ENCODE data around the gene ANKRD26. TPM values are rescaled to one million over a fixed set of nuclear protein-coding genes. Genes with fewer than 3 reads are reported as not detected.

The ANKRD26 gene
- total and polyA plus RNA-seq, 4 donors = 1.1 to 23.5 (median 3.9) TPM

DNA sequence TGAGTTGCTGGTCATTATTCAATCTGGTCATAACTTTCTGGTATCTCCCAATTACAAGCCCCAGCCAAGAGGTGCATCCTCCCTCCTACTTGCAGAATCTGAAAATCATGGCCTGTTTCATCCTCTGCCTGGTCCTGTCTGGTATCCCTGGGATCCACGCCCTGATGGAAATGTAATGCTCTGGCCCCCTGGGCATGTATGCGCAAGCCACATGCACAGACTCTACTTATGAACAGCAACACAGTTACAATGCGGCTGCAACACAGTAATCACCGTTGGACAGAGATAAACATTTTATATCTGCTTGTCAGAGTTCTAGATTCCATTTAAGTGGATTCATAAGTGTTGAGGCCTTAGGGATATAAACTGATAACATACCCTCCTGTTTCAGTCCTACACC lies 121.8 kb downstream of the ANKRD26 start:
- WGBS, 2 donors = 96% methylated on average over 4 of the region's 4 CpGs
- no peaks in the 10 kb centered on the region for H3K4me1 ChIP-seq (ENCODE audit: control insufficient read depth in 5 of 5, insufficient read depth in 5 of 5, low read length in 5 of 5)

GRCh38 chr10:26977635-26978034 lies 122.7 kb downstream of the ANKRD26 start:
- H3K9me3 ChIP-seq (ENCODE audit: control insufficient read depth in 4 of 4, insufficient read depth in 3 of 4, low read length in 3 of 4) = no peaks in the 10 kb centered on the region
- H3K27me3 ChIP-seq (ENCODE audit: control insufficient read depth in 3 of 3, insufficient read depth in 3 of 3, low read length in 2 of 3) = no peaks in the 10 kb centered on the region
- DNase-seq = no peak
- WGBS, 2 donors = 83 to 91% methylated on average over 2 of the region's 2 CpGs
- no peak overlapping the region for H3K9ac ChIP-seq (ENCODE audit: insufficient read depth in 1 of 2, low read length in 2 of 2)
- H3K27ac ChIP-seq (ENCODE audit: low read depth in 1 of 2, low read length in 1 of 2) = no peak overlapping the region
- no peak overlapping the region for H3K4me3 ChIP-seq
- ATAC-seq (ENCODE audit: insufficient read depth, low FRiP score) = no peak
- no peak for TF ChIP-seq CTCF (IDR thresholded peaks at IDR 0.05; ENCODE audit: control extremely low read depth, extremely low read depth)
- peaks cover 0 to 3% (median under 1%) of the 10 kb centered on the region in 4 donors for H3K36me3 ChIP-seq (ENCODE audit: control insufficient read depth in 4 of 4, insufficient read depth in 4 of 4, low read length in 4 of 4)
- H3K4me1 ChIP-seq (ENCODE audit: control insufficient read depth in 5 of 5, insufficient read depth in 5 of 5, low read length in 5 of 5) = no peaks in the 10 kb centered on the region

More for the DNA sequence above, 121.8 kb downstream of the ANKRD26 start:
- no peak for TF ChIP-seq CTCF (IDR thresholded peaks at IDR 0.05; ENCODE audit: control extremely low read depth, extremely low read depth)
- Histone ChIP-seq H3K27me3 (ENCODE audit: control insufficient read depth in 3 of 3, insufficient read depth in 3 of 3, low read length in 2 of 3) (no peaks in the 10 kb centered on the region), H3K9ac (ENCODE audit: insufficient read depth in 1 of 2, low read length in 2 of 2) (no peak overlapping the region), H3K27ac (ENCODE audit: low read depth in 1 of 2, low read length in 1 of 2) (no peak overlapping the region), H3K36me3 (ENCODE audit: control insufficient read depth in 4 of 4, insufficient read depth in 4 of 4, low read length in 4 of 4) (peaks cover 0 to 3% (median under 1%) of the 10 kb centered on the region in 4 donors), H3K9me3 (ENCODE audit: control insufficient read depth in 4 of 4, insufficient read depth in 3 of 4, low read length in 3 of 4) (no peaks in the 10 kb centered on the region), H3K4me3 (no peak overlapping the region)
- no peak for ATAC-seq (ENCODE audit: insufficient read depth, low FRiP score)
- no peak for DNase-seq

DNA sequence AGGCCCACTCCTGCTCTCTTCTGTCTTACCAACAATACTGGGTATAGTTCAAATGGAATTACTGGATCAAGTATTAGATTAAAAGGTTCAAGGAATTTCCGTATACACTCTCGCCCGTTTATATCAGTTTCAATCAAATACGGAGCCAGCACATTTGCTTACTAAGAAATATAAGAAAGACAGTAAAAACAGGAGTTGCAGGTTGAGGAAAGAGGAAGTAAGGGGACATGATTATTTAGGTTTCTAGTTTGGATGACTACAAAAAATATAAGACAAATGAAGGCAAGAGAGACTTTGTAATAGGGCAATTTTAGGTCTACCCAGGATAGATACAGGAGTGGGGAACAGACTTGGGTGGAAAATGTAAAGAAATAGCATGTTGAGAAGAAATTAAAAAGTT lies 129.6 kb downstream of the ANKRD26 start:
- no peak for ATAC-seq (ENCODE audit: insufficient read depth, low FRiP score)
- DNase-seq = no peak
- Histone ChIP-seq H3K4me1 (ENCODE audit: control insufficient read depth in 5 of 5, insufficient read depth in 5 of 5, low read length in 5 of 5) (no peaks in the 10 kb centered on the region), H3K36me3 (ENCODE audit: control insufficient read depth in 4 of 4, insufficient read depth in 4 of 4, low read length in 4 of 4) (no peaks in the 10 kb centered on the region), H3K9me3 (ENCODE audit: control insufficient read depth in 4 of 4, insufficient read depth in 3 of 4, low read length in 3 of 4) (peaks cover 0 to 1% (median 0%) of the 10 kb centered on the region in 4 donors), H3K27me3 (ENCODE audit: control insufficient read depth in 3 of 3, insufficient read depth in 3 of 3, low read length in 2 of 3) (no peaks in the 10 kb centered on the region), H3K27ac (ENCODE audit: low read depth in 1 of 2, low read length in 1 of 2) (no peak overlapping the region), H3K4me3 (no peak overlapping the region), H3K9ac (ENCODE audit: insufficient read depth in 1 of 2, low read length in 2 of 2) (no peak overlapping the region)
- TF ChIP-seq CTCF (IDR thresholded peaks at IDR 0.05; ENCODE audit: control extremely low read depth, extremely low read depth) = no peak
- WGBS, 2 donors = 92 to 93% methylated on average over 4 of the region's 4 CpGs
